Activated CD8-positive, alpha-beta memory T cell treated with anti-CD3 and anti-CD28 coated beads, Interleukin-2, amount 50 U/mL, for 1 hour (primary cell): ENCODE measurements around the gene CEP128.

Experiments
- DNase-seq: peaks from one replicate; pipeline ENCODE4 v3.0.0-alpha.2; 2020; ENCODE audit errors: extremely low read depth

The CEP128 gene

GRCh38 chr14:80901822-80902221 is 39.7 kb downstream of the CEP128 start:
- DNase-seq, result no peak

GRCh38 chr14:80901260-80901659 is 40.3 kb downstream of the CEP128 start:
- DNase-seq, result no peak

- no peak for DNase-seq
Measured at GRCh38 chr14:80872645-80873044, 68.9 kb downstream of the CEP128 start.

- no peak for DNase-seq
Measured at GRCh38 chr14:80868260-80868659, 73.3 kb downstream of the CEP128 start.

- no peak for DNase-seq
Measured at GRCh38 chr14:80867798-80868197, 73.7 kb downstream of the CEP128 start.

GRCh38 chr14:80867091-80867490 is 74.4 kb downstream of the CEP128 start:
- no peak for DNase-seq

GRCh38 chr14:80865565-80865964 is 76.0 kb downstream of the CEP128 start:
- no peak for DNase-seq

- no peak for DNase-seq
Measured at GRCh38 chr14:80862983-80863382, 78.6 kb downstream of the CEP128 start.

- no peak for DNase-seq
Measured at GRCh38 chr14:80862541-80862940, 79.0 kb downstream of the CEP128 start.

- DNase-seq, result no peak
Measured at GRCh38 chr14:80850197-80850814, 91.2 kb downstream of the CEP128 start.

GRCh38 chr14:80847070-80847469 is 94.5 kb downstream of the CEP128 start:
- no peak for DNase-seq

GRCh38 chr14:80845856-80846255 is 95.7 kb downstream of the CEP128 start:
- no peak for DNase-seq

- no peak for DNase-seq
Measured at GRCh38 chr14:80844872-80845271, 96.7 kb downstream of the CEP128 start.

- no peak for DNase-seq
Measured at GRCh38 chr14:80839743-80840142, 101.8 kb downstream of the CEP128 start.

- no peak for DNase-seq
Measured at GRCh38 chr14:80809663-80810062, 131.9 kb downstream of the CEP128 start.

- no peak for DNase-seq
Measured at GRCh38 chr14:80805136-80805535, 136.4 kb downstream of the CEP128 start.

GRCh38 chr14:80798878-80799277 is 142.7 kb downstream of the CEP128 start:
- DNase-seq, result no peak

GRCh38 chr14:80798211-80798610 is 143.3 kb downstream of the CEP128 start:
- no peak for DNase-seq

- DNase-seq, result no peak
Measured at GRCh38 chr14:80792771-80793170, 148.8 kb downstream of the CEP128 start.

GRCh38 chr14:80787876-80788275 is 153.7 kb downstream of the CEP128 start:
- no peak for DNase-seq

- DNase-seq, result no peak
Measured at GRCh38 chr14:80784820-80785219, 156.7 kb downstream of the CEP128 start.

- no peak for DNase-seq
Measured at GRCh38 chr14:80781972-80782367, 159.6 kb downstream of the CEP128 start.

- no peak for DNase-seq
Measured at GRCh38 chr14:80780500-80780899, 161.0 kb downstream of the CEP128 start.

GRCh38 chr14:80776657-80777056 is 164.9 kb downstream of the CEP128 start:
- no peak for DNase-seq
